GM19468 (cell line): ENCODE data around the gene FGF8.

Source experiments
- ATAC-seq: cut with Tn5 transposase; IDR thresholded peaks from one replicate; pipeline ENCODE4 v1.9.1; 2021; ENCODE audit warnings: mild to moderate bottlenecking, moderate library complexity, moderate number of reproducible peaks; ENCODE audit not compliant: unreplicated experiment; ENCODE audit errors: extremely low read depth

FGF8 gene

DNA sequence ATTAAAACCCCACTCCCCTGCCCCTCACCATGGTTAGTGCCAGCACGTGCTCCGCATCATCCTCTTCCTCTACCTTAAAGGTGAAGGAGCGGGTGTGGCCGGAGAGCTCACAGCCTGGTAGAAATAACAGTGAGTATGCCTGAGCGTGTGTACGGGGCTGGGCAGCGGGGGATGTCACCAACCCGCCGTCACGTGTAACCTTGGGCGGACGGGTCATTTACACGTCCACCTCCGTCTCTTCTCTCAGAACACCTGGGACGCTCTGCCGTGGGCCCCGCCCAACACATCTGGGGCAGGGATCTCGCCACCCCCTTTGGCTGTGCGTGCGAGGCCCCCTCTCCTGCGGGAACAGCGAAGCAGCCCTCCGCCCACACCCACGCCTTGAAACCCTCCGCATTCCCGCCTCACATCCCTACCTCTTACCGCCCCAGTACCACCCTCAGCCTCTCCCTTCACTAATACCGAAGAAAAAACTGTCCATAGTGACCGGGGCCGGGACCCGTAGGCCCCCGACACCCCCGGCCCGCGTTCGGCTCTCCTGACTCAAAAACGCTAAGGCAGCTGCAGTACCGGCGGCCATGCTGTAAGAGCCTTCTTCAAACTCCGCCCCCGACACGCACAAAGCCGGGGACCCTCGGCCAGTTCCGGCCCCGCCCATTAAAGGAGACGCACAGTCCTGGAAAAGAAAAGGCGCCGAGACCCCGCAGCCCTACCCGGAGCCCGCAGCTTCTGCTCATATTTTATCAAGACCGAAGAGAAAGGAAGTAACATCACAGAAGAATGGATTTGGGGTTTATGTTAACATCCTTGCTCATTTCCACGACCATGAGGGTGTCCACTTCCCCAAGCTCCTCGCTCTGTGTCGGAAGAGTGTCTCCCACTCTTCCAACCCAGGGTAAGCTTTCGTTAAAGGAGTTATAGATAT, 7.2 kb upstream of the FGF8 start, which contains the start of gene NPM3:
TSS of gene NPM3 (minus strand) at position 636 of the 925 bp plus-strand sequence. CDS start at position 580, 56 bp downstream.
- ATAC-seq = no peak

DNA sequence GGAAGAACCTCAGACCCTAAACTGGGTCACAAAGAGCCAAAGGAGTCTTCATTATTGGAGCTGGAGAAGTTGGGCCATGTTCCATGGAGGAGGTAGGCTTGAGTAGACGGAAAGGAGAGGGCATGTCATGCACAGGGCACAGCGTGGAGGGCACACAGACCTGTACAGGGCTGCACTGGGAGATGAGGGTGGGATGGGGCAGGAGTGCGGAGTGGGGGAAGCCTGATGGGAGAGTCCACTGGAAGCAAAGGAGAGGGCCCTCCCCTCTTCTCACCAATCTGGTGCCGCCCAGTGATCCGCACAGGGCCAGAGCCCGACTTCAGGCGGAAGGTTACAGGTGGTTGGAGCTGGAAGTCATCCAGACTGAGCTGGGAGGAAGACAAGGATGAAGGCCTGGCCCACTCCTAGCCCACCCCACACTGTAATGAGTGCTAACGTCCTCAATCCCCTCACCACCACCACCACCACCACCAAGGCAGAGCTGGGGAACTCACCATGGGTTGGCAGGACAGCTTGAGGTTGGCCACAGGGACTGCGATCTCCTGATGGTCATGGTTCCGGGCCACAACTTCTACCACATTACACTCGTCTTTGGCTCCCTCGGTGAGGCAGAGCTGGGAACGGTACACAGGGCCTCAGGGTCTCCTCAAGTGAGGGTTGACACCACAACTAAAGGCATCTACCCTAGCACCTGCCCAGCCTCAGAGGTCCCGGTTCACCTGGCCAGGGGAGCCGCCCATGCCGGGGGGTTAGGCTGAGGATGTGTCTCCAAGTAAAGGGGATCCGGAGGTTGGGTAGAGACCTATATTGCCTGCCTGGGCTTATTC, 6.3 kb upstream of the FGF8 start:
- ATAC-seq = no peak

DNA sequence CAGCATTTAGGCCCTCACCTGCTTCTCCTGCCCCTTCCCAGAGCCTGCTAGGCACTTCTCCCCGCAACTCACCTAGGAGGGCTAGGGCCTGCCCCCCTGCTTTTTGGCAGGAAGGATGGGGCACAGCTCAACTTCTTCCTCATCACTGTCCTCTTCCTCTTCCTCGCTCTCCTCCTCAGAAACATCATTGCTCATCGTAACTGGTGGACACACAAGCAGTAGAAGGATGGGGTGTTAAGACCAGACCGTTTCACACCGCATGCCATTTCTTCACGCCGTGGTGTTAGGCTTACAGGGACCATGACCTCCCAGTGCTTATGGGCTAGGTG, 5.7 kb upstream of the FGF8 start:
- ATAC-seq = no peak

DNA sequence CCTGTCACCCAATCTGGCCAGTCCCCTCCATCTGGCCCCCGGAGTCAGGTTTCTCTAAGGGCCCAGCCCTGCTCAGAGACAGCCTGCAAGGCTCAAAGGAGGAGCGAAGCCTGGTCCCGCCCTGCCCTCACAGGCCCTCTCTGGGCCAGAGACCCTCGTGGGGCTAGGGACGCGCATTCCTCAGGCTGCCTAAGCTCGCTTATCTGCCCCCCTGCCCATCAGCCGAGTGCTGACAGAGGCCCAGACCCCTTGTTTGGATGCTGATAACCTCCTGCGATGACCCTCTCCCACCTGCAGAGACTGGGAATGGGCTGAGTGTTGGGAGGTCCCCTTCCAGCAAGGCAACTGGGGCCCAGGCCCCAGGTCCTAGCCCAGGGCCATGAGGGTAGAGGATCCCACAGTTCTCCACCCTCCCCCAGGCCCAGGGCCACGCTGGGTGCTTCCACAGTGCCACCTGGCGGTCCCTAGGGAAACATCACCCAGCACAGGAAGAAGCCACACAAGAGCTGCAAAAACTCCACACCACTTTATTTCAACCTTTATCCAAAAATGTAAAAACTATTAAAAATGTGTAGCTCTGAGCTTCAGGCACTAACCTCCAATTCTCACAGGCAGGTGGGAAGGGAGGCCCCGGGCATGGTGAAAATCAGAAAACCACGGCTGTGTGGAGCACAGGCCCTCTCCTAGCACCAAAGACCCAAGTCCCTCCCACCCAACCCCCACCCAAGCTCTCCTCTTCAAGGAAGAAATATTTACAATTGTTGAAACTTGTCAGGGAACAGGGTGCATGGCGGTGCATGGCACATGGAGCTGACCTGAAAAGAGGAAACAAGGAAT, 5.1 kb upstream of the FGF8 start:
- ATAC-seq = no peak

DNA sequence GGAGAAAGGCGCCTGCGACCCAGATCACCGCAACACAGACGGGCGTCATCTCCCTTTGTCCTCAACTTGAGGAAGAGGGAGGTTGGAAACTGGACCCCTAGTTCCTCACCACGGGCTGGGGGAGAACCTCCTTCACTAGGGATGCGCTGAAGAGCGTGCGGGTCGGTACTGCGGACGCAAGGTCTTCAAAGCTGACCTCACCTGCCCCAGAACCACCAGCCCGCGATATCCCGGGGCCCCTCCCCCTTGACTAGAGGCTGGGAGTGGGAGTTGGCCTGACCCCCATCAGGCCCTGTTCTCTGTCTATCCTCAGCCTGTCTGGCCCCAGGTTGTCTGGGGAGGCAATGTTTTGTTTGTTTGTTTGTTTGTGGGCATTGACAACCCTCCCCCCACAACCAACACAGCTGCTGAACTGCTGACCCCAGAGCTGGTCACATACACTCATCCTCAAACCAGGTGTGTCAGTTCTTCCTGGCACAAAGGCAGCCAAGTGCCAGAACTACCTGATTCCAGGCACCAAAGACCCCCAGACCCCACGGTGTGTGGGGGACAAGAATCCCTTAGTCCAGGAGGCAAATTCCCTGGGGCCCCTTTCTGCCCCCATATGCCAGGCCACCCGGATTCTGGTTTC, 4.4 kb upstream of the FGF8 start:
- no peak for ATAC-seq

DNA sequence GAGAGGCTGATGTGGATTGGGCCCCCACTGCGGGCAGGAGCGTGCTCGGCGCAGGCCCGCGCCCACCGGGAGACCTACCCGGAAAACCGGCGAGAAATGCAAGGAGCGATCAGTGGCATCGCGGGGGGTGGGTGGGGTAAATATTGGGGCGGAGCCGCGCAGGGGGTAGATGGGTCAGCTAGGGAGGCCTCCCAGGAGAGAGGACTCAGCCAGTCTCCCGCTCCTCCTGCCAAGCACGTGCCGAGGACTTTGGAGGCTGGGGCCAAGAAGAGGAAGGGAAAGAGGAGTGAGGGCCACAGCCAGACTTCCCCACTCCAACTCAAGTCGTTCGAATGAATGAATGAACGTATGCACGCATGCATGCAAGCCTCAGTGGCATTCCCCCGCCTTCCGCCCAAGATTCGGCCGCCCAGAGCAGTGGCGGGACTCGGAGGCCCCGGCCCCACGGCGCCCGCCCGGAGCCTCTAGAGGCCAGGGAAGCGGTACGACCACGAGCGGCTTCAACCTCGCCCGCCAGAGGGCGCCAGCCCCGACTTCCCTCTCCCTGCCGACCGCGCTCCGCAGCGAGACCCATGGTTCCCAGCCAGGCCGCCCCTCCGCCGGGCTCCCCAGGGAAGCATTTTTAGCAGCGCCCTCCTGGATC, 3.8 kb upstream of the FGF8 start:
- ATAC-seq = no peak

DNA sequence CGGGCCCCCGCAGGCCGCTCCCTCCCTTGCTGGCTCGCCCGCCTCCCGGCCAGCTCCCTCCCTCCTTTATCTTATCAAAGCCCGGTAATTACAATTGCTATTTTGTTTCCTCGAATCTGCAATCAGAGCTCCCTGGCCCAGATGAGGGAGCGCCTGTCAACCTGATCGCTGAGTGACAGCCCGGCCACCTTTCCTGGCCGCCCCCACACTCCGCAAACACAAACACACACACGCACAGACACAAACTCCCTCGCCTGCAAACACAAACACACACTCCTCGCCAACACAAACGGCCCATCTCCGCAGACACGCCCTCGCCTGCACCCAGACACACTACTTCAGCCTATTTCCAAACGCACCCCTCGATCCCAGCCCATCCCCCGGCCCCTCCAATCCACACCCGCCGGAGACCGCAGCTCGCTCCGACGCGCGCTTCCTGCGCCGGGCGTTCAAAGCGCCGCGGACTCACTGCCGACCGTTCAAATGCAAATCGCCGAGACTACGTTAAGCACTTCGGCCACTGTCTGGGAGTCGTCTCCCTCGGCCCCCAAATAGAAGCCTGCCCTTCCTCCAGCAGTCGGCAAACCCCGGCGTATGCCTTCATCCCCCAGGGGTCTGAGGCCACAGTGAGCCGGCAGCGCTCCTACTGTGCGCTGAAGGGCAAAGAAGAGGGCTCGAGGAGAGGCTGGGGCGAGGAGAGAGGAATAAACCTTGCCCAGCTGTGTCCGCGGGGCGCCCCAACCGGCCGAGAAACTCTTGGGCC, 3.0 kb upstream of the FGF8 start:
- no peak for ATAC-seq

DNA sequence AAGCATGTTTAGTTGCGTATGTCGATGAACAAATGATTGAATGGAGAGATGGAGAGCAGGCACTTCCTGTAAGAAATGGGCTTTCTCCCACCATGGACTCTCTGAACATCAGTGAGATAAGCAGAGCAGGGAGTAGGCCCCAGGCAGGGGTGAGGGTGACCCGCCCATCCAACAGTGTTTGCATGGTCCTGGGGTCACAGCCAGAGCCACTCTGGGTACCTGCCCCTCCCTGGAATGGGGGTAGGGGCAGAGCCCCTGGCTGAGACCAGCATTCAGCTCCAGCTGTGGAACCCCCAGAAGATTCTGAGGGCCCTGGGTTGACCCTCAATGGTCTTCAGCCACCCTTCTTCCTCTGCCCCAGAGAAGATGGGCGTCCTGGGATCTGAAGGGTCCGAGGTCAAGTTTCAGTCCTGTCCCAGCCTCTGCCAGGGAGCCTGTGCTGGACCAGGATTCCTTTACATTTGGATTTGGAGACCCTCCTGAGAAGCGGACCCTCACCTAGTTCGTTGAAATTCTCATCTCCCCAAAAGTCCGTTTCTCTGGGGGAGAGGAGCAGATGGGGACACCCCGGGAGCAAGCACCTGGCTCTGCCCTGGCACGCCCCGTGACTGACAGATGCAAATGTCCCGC, 2.4 kb upstream of the FGF8 start:
- ATAC-seq = no peak

DNA sequence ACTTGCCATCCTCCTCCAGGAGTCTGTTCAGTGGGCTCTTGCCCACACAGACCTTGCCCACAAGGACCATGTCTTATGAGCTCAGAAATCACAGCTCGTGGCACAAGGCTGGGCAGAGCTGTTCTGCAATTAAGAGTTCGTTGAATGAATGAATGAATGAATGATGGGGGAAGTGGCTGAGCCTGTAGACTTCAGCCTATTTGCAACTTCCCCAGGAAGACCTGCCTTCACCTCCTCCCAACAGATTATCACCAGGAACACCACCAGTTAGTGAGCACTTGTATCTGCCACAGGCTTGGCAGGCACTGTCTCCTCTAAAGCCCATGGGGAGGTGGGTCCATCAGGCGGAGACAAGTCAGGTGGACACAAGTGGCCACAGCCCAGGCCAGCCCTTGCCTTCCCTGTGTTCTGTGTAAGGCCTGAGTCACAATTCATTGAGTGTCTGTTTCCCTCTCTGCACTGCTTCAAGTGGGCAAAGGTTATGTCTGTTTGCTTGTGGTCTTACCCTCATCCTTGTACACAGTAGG, 1.8 kb upstream of the FGF8 start:
- ATAC-seq = no peak

DNA sequence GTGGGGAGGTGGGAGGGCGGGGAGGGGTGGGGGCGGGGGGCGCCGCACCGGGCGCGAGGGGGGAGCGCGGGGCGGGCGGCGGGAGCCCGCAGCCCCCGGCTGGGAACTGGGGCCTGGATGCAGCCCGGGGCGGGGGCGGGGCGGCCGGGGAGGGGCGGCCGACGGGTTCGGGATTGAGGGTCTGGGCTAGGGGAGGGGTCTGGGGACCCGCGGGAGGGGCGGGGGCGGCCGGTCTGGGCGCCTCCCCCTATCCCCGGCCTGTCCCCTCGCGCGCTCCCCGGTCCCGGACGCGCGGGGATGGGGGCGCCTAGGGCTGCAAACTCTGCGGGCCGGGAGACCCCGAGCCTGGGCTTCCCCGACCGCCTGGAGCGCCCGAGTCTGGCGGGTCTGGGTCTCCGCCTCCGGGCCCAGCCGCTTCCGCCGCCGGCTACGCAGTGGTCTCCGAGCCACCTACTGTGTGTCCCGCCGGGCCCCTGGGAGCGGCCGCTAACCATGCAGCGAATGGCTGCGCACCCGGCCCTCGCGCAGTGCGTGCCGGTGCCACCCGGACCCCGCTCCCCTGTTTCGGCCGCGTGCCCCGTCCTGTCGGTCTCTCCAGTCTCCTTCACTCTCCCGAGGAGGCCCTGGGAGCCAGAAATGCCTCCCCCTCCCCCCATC, 375 bp upstream of the FGF8 start:
- no peak for ATAC-seq

DNA sequence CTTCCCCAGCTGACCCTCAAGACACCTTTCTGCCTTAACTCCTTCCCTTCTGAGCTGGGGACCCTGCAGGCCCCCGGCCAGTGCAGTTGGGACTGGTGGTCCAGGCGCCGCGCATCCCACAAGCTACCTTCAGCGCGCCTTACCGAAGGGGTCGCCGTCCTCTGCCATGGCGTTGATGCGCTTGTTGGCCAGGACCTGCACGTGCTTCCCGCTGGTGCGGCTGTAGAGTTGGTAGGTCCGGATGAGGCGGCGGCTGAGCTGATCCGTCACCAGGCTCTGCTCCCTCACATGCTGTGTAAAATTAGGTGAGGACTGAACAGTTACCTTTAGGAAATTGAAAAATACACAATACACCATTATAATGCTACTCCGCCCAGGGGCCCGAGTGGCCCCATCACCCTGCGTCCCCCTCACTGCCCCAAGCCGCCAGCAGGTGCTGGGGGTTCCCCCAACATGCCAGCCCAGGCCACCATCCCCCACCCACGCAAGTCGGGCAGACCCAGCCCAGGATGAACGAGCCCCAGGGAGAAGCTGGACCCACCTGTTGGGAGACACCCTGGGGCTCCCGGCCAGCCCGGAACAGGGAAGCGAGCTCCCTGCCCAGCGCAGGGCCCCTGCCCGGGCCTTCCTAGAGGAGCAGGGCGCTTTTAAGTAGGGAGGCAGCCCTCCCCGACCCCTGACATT, 1.2 kb downstream of the FGF8 start:
- no peak for ATAC-seq

DNA sequence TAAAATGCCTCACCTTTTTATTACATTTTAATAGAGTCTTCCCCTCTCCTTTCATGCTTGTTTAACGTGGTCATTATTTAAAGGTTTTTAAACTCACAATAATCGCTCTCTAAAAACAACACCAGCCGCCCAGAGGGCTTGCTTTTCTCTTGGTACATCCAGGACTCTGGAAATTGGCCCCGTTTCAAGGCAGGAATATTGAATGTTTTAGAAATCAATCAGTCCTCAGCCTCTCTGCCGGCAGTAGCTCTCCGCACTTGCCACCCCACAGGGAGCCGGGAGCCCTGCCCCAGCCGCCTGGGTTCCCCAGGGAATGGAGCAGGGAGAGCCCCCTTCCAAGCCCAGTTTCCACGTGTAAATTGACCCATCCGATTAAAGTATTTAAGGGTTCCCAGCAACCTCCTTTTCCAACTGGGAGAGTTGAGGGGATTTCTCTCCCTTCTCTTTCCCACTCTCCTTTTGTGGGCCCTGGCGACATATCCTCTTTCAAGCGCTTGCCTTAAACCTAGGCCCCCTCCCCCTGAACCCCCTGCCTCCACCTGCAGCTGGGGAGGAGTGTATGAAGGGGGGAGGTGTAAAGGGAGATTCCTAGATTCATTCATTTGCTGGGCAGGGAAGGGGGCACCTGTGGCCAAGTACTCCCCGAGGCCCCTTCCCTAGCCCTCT, 1.9 kb downstream of the FGF8 start:
- ATAC-seq = no peak

DNA sequence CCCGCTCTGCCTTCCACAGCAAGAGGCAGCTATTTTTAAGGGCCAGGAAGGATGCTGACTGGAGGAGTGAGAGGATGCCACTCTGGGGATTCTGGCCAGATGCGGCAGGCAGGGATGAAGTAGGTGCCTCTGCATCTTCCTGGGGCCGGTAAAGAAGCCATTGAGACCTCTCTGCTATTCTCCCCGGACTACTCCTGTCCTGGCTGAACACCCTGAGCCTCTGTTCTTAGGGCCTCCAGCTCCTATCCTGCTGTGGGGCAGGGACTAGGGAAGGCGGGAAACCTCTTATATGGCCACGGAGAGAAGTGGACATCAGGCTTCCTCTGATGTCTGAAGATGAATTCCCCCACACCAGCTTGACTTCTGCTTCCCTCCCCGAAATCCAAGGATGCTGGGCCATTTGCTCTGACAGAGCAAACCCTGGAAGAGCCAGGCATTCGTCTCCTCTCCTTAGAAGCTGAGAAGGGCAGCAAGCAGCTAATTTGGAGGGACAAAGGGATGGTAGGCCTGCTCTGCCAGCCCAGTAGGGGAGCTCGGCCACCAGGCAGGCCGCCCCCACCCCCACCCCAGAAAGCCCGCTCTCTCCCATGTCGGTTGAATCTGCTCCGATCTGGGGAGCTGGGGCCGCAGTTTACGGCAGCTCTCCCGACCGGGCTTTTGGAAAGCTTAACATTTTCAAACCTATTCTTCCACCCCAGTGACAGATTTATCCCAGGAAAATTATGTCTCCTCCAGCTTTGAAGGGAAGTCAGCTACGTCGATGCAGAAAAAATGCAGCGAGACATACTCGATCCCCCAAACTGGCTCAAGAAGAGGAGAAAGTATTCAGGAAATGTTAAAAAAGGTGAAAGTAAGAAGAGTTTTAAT, 2.8 kb downstream of the FGF8 start:
- no peak for ATAC-seq

DNA sequence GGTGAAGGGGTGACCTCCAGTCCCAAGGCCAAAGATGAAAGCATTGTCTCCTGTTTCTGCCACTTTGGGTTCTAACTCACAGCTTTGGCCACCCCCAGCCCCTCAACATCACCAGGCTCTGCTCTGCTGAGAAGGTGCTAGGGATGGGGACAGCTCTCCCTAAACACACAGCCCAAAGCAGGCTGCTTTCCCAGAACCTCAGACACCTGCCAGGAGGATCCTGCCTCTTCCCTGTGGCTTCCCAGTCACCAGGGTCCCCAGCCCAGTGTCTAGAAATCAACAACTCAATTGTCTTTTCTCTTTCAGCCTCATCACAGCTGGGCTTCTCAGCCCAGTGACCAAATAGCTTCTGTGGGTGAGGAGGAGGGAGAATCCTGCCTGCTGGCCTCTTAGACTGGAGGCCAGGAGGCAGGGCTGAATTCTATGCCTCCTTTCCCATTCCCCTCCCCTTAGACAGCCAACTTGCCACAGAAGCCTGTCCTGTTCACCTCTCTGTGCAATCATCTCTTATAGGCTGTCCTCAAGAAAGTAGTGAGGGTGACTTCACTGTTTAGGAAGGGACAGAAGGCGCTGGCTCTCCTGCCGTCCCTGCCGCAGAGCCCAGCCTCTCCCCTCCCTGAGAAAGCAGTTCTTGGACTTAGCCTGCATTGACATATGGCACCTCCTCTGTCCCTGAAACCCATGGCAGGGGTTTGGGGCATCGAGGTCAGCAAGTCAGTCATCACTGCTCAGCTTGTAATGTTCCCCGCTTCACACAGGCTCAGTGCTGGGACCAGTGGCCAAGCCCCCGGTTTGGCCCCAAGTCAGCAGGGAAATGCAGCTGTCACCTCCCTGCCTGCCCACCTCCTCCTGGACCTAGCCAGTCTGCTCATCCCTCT, 3.7 kb downstream of the FGF8 start:
- ATAC-seq = no peak

DNA sequence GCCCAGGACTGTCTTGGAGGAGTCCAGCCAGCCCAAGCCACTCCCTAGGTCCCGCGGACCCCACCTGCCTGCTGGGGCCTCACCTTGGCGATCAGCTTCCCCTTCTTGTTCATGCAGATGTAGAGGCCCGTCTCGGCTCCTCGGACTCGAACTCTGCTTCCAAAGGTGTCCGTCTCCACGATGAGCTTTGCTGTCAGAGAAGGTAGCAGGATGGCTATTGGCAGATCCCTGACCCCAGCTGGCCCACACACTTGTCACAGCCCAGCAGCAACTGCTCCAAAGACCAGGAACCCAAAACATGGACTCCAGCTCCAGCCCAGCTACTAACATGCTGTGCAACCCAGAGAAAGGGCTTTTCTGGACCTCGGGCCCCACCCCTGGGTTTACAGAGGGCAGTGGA, 4.5 kb downstream of the FGF8 start:
- ATAC-seq = no peak
